GM12872 (cell line): ENCODE results near the gene SBK1.

Experiments
- TF ChIP-seq, protein P1 (sequence below): IDR thresholded peaks from 3 replicates; pipeline ENCODE4 v1.5.1; 2011; ENCODE audit warnings: low read depth, mild to moderate bottlenecking, low read length, moderate library complexity; ENCODE audit not compliant: insufficient read depth

The SBK1 gene

DNA sequence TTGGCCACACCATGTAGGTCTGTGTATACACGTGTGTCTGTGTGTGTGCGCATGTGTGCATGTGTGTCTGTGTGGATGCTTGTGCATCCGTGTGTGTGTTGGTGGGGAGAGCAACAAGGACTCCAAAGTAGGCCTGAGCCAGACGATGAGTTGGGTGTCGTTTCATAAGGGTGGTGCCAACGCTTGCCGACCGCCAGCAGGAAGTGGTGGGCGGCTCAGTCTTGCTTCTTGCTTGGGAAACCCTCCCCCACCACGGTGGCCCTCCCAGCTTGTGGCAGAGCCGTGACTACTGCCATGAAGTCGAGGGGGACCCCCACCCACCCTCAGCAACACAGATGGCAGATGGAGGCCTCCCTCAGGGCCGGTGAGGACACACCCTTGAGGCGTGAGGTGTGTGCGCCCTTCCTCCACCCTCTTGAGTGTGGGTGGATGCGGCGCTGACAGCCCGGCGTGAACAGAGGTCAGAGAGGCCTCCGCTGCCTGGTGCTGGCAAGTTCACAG lies 17.5 kb downstream of the SBK1 start:
- TF ChIP-seq, protein P1, sequence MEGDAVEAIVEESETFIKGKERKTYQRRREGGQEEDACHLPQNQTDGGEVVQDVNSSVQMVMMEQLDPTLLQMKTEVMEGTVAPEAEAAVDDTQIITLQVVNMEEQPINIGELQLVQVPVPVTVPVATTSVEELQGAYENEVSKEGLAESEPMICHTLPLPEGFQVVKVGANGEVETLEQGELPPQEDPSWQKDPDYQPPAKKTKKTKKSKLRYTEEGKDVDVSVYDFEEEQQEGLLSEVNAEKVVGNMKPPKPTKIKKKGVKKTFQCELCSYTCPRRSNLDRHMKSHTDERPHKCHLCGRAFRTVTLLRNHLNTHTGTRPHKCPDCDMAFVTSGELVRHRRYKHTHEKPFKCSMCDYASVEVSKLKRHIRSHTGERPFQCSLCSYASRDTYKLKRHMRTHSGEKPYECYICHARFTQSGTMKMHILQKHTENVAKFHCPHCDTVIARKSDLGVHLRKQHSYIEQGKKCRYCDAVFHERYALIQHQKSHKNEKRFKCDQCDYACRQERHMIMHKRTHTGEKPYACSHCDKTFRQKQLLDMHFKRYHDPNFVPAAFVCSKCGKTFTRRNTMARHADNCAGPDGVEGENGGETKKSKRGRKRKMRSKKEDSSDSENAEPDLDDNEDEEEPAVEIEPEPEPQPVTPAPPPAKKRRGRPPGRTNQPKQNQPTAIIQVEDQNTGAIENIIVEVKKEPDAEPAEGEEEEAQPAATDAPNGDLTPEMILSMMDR: no peak

DNA sequence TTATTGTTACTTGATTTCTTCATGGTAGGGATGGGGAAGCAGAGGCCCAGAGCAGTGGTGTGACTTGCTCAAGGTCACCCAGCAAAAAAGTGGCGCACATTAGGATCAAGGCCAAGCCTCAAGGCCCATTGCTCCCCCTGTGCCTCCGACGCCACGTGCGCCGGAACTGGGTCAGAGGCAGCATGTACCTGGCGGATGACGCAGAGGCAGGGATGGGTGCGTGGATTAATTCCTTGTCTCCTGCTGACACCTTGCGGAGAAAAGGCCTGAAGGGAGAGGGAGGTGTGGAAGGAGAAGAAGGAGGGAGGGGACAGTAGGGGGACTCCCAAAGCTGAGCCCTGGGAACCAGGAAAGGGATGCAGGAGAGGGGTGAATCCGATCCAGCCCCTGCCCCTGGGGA lies 18.5 kb downstream of the SBK1 start:
- TF ChIP-seq, protein P1: no peak

DNA sequence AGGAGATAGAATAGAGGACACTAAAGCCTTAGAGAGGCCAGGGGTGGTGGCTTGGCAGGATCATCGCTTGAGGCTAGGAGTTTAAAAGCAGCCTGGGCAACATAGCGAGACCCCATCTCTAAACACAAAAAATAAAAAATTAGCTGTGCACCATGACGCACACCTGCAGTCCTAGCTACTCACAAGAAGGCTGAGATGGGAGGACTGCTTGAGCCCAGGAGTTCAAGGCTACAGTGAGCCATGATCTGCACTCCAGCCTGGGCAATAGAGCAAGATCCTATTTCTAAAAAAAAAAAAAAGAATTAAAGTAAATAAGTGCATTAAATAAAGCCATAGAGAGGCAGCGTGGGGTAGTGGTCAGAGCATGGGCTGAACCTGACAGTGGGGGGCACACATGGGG lies 19.1 kb downstream of the SBK1 start:
- TF ChIP-seq, protein P1: no peak

DNA sequence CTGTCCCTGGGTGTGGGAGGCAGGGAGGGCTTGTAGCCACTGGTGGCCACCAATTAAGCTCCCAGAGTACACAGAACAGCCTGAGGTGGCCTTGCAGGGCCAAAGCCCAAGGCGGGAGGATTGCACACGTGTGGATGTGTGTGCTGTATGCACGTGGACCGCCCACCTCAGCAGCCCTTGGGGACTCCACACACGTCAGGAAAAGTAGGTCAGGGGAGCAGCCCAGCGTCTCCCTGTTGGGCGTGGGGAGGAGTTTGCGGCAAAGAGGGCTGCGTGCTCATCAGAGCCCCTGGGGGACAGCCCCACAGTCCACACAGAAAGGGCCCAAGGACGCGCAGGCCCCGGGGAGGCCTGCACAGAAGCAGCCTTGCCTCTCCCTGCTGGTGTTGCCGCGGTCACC lies 19.6 kb downstream of the SBK1 start:
- TF ChIP-seq, protein P1: no peak

GRCh38 chr16:28312327-28312726 lies 20.0 kb downstream of the SBK1 start:
- TF ChIP-seq, protein P1: no peak

DNA sequence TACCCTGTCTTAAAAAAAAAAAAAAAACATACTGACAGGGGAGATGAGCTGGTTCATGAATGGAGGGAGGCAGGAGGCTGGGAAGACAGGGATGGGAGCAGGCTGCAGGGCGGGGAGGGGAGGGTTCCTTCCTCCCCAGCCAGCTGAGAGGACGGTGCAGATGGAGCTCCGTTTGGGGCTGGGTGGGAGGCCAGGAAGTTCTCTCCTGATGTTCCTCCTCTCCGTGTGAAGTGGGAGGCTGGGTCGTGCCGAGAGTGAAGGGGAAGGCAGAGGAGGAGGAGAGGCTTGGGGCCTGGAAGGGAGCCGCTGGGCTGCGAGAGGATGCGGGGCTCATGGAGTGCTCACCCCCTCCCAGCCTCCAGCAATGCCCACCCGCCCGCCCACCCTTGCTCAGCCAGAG lies 21.3 kb downstream of the SBK1 start:
- TF ChIP-seq, protein P1: no peak

GRCh38 chr16:28316054-28316453 lies 23.7 kb downstream of the SBK1 start:
- TF ChIP-seq, protein P1: no peak
